GM12878 (cell line): Measurements from ENCODE around the gene IRAK3. TPM values are rescaled to one million over a fixed set of nuclear protein-coding genes. Genes with fewer than 3 reads are reported as not detected.

Experiments
- BHLHE40 ChIP-seq, 2 experiments: fragments of 450-650 bp in 1 of 2; IDR thresholded peaks; 2 replicates each; pipeline ENCODE4 v1.6.1; 2011 to 2017; ENCODE audit warnings: low read depth in 2 of 2, borderline replicate concordance in 1 of 2, improper control_type of control experiment in 1 of 2, low read length in 1 of 2, mild to moderate bottlenecking in 1 of 2
- CTCF ChIP-seq, 3 experiments: IDR thresholded peaks in 2 of 3; conservative IDR thresholded peaks in 1 of 3; 2 replicates each; pipeline ENCODE4 v1.5.1; 2011; ENCODE audit warnings: low read depth in 3 of 3, low read length in 3 of 3, mild to moderate bottlenecking in 3 of 3, control low read depth in 2 of 3, moderate library complexity in 2 of 3, inconsistent platforms in 1 of 3, mixed read lengths in 1 of 3; ENCODE audit not compliant: control insufficient read depth in 2 of 3, insufficient read depth in 1 of 3; ENCODE audit errors: extremely low read depth in 1 of 3
- HDAC6 ChIP-seq: fragments of 200-600 bp; sonication (generic); IDR thresholded peaks from one replicate; pipeline ENCODE4 v1.8.0; 2017; ENCODE audit warnings: antibody characterized with exemption; ENCODE audit not compliant: unreplicated experiment
- NRF1 ChIP-seq: conservative IDR thresholded peaks from 2 replicates; pipeline ENCODE4 v1.6.1; 2011; ENCODE audit warnings: mild to moderate bottlenecking, low read depth, low read length, improper control_type of control experiment
- POU2F2 ChIP-seq: IDR thresholded peaks from 3 replicates; pipeline ENCODE4 v1.6.1; 2011; ENCODE audit warnings: low read depth, mild to moderate bottlenecking, low read length, borderline replicate concordance
- SMAD1 ChIP-seq: fragments of 450-650 bp; IDR thresholded peaks from 2 replicates; pipeline ENCODE4 v1.6.1; 2018; ENCODE audit warnings: mild to moderate bottlenecking, low read depth; ENCODE audit not compliant: partially characterized antibody
- USF2 ChIP-seq: IDR thresholded peaks from 2 replicates; pipeline ENCODE4 v1.6.1; 2011; ENCODE audit warnings: low read depth, low read length, improper control_type of control experiment, borderline replicate concordance
- ZBTB40 ChIP-seq: fragments of 450-650 bp; IDR thresholded peaks from 2 replicates; pipeline ENCODE4 v1.6.1; 2016; ENCODE audit warnings: mild to moderate bottlenecking, moderate library complexity, borderline replicate concordance
- ZNF24 ChIP-seq: fragments of 450-650 bp; IDR thresholded peaks from 2 replicates; pipeline ENCODE4 v1.6.1; 2017; ENCODE audit warnings: antibody characterized with exemption, mild to moderate bottlenecking
- polyA plus RNA-seq, 11 experiments: library from polyadenylated mRNA; depleted of rRNA in 4 of 11; unstranded in 6 of 11; stranded (reverse) in 5 of 11; fragments of >200 nt; fragmentation: Nextera tagmentation in 4 of 11; fragmentation: Illumina TruSeq in 1 of 11; extraction: Ambion mirVana in 4 of 11; extraction: Trizol in 1 of 11; gene quantifications; 1 replicate in 1 of 11; 2 replicates in 10 of 11; pipeline versions ENCODE4 v1.2.1 to v1.2.3, GENCODE V29; 2011 to 2016; ENCODE audit warnings: inconsistent platforms in 2 of 11, missing spikeins in 2 of 11, low read depth in 1 of 11
- total RNA-seq, 4 experiments: library from RNA; depleted of rRNA in 3 of 4; stranded (reverse); fragments of >200 nt in 3 of 4; fragmentation: Illumina TruSeq in 1 of 4; extraction: Trizol in 1 of 4; gene quantifications; 2 replicates each; pipeline versions ENCODE4 v1.2.1 to v1.2.3, GENCODE V29; 2013 to 2021

Gene IRAK3
- total and polyA plus RNA-seq, 10 of the 15 experiments (the other 5 are each of a cell fraction or from before 2014, with no cell fraction given) = 1.4 to 14.1 (median 5.4) TPM

GRCh38 chr12:66166561-66166960, 22.5 kb upstream of the IRAK3 start (continued):
- TF ChIP-seq CTCF (IDR thresholded peaks at IDR 0.05 in 2 of 3, conservative IDR thresholded peaks at IDR 0.05 in 1 of 3; ENCODE audit: control insufficient read depth in 2 of 3, extremely low read depth in 1 of 3, insufficient read depth in 1 of 3, low read depth in 3 of 3, low read length in 3 of 3) (no peak), USF2 (no peak), BHLHE40 (IDR thresholded peaks at IDR 0.05; ENCODE audit: borderline replicate concordance in 1 of 2, low read depth in 2 of 2, low read length in 1 of 2) (no peak), POU2F2 (no peak), HDAC6 (no peak), ZBTB40 (no peak), ZNF24 (no peak), SMAD1 (no peak), NRF1 (no peak)
